ENCODE results near the gene SMARCC1. TPM values are rescaled to one million over a fixed set of nuclear protein-coding genes. Genes with fewer than 3 reads are reported as not detected.
"Not testable (repeated sequence)": the region's sequence is repeated elsewhere in the genome, so short reads cannot be mapped to it uniquely, and the experiment has no call there.

SMARCC1 gene
- total RNA-seq, 2 experiments from 2014 or later: 82.5 to 84.5 TPM

DNA sequence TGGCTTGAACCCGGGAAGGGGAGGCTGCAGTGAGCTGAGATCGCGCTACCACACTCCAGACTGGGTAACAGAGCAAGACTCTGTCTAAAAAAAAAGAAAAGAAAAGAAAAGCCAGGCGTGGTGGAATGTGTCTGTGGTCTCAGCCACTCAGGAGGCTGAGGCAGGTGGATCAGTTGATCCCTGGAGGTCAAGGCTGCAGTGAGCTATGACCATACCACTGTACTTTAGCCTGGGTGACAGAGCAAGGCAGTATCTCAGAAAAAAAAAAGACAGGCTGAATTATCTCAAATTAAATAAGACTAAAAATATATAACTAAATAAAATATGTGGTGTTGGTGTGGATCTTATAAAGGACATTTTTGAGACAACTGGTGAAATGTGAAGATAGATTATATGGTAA lies 20.6 kb downstream of the SMARCC1 start:
- intact Hi-C loops (cut with micrococcal nuclease): no loop called here
- H3K27ac Mint-ChIP-seq: no peak overlapping the region
- H3K27me3 Mint-ChIP-seq (ENCODE audit: low read depth): no peaks in the 10 kb centered on the region
- peaks cover 9% of the 10 kb centered on the region for H3K4me1 Mint-ChIP-seq (ENCODE audit: low read depth)
- no peak overlapping the region for H3K4me3 Mint-ChIP-seq
- CTCF ChIA-PET: no interaction called here
- H3K36me3 Mint-ChIP-seq (ENCODE audit: low read depth): peaks cover 17% of the 10 kb centered on the region
- no peaks in the 10 kb centered on the region for H3K9me3 Mint-ChIP-seq
- no peak for DNase-seq

DNA sequence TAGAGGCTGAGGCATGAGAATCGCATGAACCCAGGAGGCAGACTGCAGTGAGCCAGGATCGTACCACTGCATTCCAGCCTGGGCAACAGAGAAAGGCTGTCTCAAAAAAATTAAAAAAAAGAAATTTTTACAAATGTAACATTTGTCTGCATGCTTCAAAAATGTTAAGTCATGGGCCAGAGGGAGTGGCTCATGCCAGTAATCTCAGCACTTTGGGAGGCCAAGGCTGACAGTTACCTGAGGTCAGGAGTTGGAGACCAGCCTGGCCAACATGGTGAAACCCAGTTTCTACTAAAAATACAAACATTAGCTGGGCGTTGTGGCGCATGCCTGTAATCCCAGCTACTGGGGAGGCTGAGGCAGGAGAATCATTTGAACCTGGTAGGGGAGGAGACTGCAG lies 21.5 kb downstream of the SMARCC1 start:
- H3K36me3 Mint-ChIP-seq (ENCODE audit: low read depth): peaks cover 17% of the 10 kb centered on the region
- H3K27ac Mint-ChIP-seq; H3K4me1 Mint-ChIP-seq (ENCODE audit: low read depth); H3K9me3 Mint-ChIP-seq; intact Hi-C loops (cut with micrococcal nuclease); H3K27me3 Mint-ChIP-seq (ENCODE audit: low read depth); H3K4me3 Mint-ChIP-seq; DNase-seq: not testable (repeated sequence)
- CTCF ChIA-PET: interaction anchor here (0.6 kb wide), 1 partner anchor 10 kb away, joined by 5 read pairs; no protein-coding TSS in a partner anchor

DNA sequence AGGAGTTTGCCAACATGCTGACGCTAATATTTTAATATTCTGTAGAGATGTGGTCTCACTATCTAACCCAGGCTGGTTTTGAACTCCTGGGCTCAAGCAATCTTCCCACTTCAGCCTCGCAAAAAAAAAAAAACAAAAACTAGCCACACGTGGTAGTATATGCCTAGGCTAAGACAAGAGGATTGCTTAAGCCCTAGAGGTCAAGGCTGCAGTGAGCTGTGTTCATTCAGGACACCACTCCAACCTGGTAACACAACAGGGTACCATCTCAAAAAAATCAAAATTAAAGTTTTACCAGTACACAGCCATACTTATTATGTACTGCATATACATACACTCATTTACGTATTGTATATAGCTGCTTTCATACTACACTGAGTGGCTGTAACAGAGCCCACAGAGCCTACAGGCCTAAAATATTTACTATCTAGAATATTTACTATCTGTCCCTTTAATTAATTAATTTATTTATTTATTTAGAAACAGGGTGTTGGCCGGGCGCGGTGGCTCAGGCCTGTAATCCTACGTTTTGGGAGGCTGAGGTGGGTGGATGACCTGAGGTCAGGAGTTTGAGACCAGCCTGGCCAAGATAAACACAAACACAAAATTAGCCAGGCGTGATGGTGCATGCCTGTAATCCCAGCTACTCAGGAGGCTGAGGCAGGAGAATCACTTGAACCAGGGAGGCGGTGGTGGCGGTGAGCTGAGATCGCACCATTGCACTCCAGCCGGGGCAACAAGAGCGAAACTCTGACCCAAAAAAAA lies 23.2 kb downstream of the SMARCC1 start:
- intact Hi-C loops (cut with micrococcal nuclease): no loop called here
- Mint-ChIP-seq H3K4me1 (ENCODE audit: low read depth) (peaks cover 9% of the 10 kb centered on the region), H3K27me3 (ENCODE audit: low read depth) (no peaks in the 10 kb centered on the region), H3K9me3 (no peaks in the 10 kb centered on the region), H3K27ac (no peak overlapping the region), H3K4me3 (no peak overlapping the region), H3K36me3 (ENCODE audit: low read depth) (peaks cover 14% of the 10 kb centered on the region)
- DNase-seq: no peak
- CTCF ChIA-PET: interaction anchor here (1.0 kb wide), 1 partner anchor 35 kb away, joined by 3 read pairs; no protein-coding TSS in a partner anchor

DNA sequence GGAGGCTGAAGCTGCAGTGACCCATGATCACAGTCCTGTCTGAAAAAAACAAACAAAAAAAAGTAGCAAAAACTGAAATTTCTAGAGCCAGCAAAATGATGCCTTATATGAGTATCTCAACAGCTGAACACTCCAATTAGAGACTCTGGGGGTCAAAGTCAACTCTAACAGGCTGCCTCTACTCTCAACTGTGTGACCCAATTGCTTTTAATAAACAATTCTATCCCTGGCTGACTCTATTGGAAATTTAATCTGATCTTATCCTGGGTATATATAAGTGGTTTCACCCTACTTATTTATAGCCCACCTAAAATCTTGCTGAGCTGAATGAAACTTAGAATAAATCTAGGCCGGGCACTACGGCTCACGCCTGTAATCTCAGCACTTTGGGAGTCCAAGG lies 29.0 kb downstream of the SMARCC1 start:
- Mint-ChIP-seq H3K4me3 (no peak overlapping the region), H3K9me3 (no peaks in the 10 kb centered on the region), H3K27ac (no peak overlapping the region), H3K27me3 (ENCODE audit: low read depth) (no peaks in the 10 kb centered on the region), H3K36me3 (ENCODE audit: low read depth) (peaks cover 17% of the 10 kb centered on the region), H3K4me1 (ENCODE audit: low read depth) (no peaks in the 10 kb centered on the region)
- no peak for DNase-seq
- intact Hi-C loops (cut with micrococcal nuclease): no loop called here
- CTCF ChIA-PET: no interaction called here

DNA sequence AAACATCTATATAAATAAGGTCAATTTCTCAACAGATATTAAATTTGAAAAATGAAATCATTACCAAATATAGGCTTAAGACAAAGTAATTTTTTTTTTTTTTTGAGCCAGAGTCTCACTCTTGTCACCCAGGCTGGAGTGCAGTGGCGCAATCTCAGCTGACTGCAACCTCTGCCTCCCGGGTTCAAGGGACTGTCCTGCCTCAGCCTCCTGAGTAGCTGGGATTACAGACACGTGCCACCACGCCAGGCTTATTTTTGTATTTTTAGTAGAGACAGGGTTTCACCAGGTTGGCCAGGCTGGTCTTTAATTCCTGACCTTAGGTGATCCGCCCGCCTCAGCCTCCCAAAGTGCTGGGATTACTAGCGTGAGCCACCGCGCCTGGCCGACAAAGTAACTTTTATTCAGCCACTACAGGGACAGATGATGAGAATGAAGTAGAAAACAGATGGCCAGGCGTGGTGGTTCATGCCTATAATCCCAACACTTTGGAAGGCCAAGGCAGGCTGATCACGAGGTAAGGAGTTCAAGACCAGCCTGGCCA lies 30.8 kb downstream of the SMARCC1 start:
- CTCF ChIA-PET: interaction anchor here (0.6 kb wide), 1 partner anchor 9 kb away, joined by 5 read pairs; no protein-coding TSS in a partner anchor
- not testable (repeated sequence) for H3K27ac Mint-ChIP-seq, H3K9me3 Mint-ChIP-seq

GRCh38 chr3:47747558-47747957 lies 34.1 kb downstream of the SMARCC1 start:
- H3K27ac Mint-ChIP-seq: no peak overlapping the region
- peaks cover 18% of the 10 kb centered on the region for H3K36me3 Mint-ChIP-seq (ENCODE audit: low read depth)
- no peak for DNase-seq
- no peaks in the 10 kb centered on the region for H3K9me3 Mint-ChIP-seq
- CTCF ChIA-PET: no interaction called here
- intact Hi-C loops (cut with micrococcal nuclease): no loop called here
- H3K4me3 Mint-ChIP-seq: no peak overlapping the region
- no peaks in the 10 kb centered on the region for H3K4me1 Mint-ChIP-seq (ENCODE audit: low read depth)
- H3K27me3 Mint-ChIP-seq (ENCODE audit: low read depth): no peaks in the 10 kb centered on the region

More for the DNA sequence above, 30.8 kb downstream of the SMARCC1 start:
- H3K27me3 Mint-ChIP-seq (ENCODE audit: low read depth); DNase-seq; intact Hi-C loops (cut with micrococcal nuclease); H3K4me3 Mint-ChIP-seq; H3K4me1 Mint-ChIP-seq (ENCODE audit: low read depth): not testable (repeated sequence)
- H3K36me3 Mint-ChIP-seq (ENCODE audit: low read depth): peaks cover 11% of the 10 kb centered on the region

- peaks cover 7% of the 10 kb centered on the region for H3K4me1 Mint-ChIP-seq (ENCODE audit: low read depth)
- CTCF ChIA-PET: interaction anchor here (0.6 kb wide), 2 partner anchors 50 to 160 kb away, joined by 3 read pairs; no protein-coding TSS in a partner anchor
- H3K27me3 Mint-ChIP-seq (ENCODE audit: low read depth): no peaks in the 10 kb centered on the region
- peaks cover 22% of the 10 kb centered on the region for H3K36me3 Mint-ChIP-seq (ENCODE audit: low read depth)
- H3K27ac Mint-ChIP-seq: no peak overlapping the region
- intact Hi-C loops (cut with micrococcal nuclease): no loop called here
- no peak overlapping the region for H3K4me3 Mint-ChIP-seq
- H3K9me3 Mint-ChIP-seq: no peaks in the 10 kb centered on the region
- no peak for DNase-seq
These were observed 35.4 kb downstream of the SMARCC1 start for GRCh38 chr3:47746264-47746663.

- no peak overlapping the region for H3K27ac Mint-ChIP-seq
- H3K4me3 Mint-ChIP-seq: no peak overlapping the region
- H3K36me3 Mint-ChIP-seq (ENCODE audit: low read depth): peaks cover 16% of the 10 kb centered on the region
- peaks cover 15% of the 10 kb centered on the region for H3K4me1 Mint-ChIP-seq (ENCODE audit: low read depth)
- intact Hi-C loops (cut with micrococcal nuclease): no loop called here
- H3K9me3 Mint-ChIP-seq: no peaks in the 10 kb centered on the region
- no peak for DNase-seq
- CTCF ChIA-PET: no interaction called here
- H3K27me3 Mint-ChIP-seq (ENCODE audit: low read depth): no peaks in the 10 kb centered on the region
These were observed 37.8 kb downstream of the SMARCC1 start for GRCh38 chr3:47743855-47744254.

GRCh38 chr3:47743352-47743751 lies 38.3 kb downstream of the SMARCC1 start:
- peaks cover 16% of the 10 kb centered on the region for H3K4me1 Mint-ChIP-seq (ENCODE audit: low read depth)
- H3K27ac Mint-ChIP-seq; intact Hi-C loops (cut with micrococcal nuclease); H3K4me3 Mint-ChIP-seq; H3K27me3 Mint-ChIP-seq (ENCODE audit: low read depth); CTCF ChIA-PET; H3K9me3 Mint-ChIP-seq; DNase-seq: not testable (repeated sequence)
- H3K36me3 Mint-ChIP-seq (ENCODE audit: low read depth): peaks cover 13% of the 10 kb centered on the region

- DNase-seq: no peak
- intact Hi-C loops (cut with micrococcal nuclease): no loop called here
- H3K36me3 Mint-ChIP-seq (ENCODE audit: low read depth): peaks cover 14% of the 10 kb centered on the region
- no peak overlapping the region for H3K4me3 Mint-ChIP-seq
- H3K4me1 Mint-ChIP-seq (ENCODE audit: low read depth): peaks cover 16% of the 10 kb centered on the region
- H3K9me3 Mint-ChIP-seq: no peaks in the 10 kb centered on the region
- H3K27me3 Mint-ChIP-seq (ENCODE audit: low read depth): no peaks in the 10 kb centered on the region
- no peak overlapping the region for H3K27ac Mint-ChIP-seq
- CTCF ChIA-PET: interaction anchor here (0.6 to 0.8 kb wide), 2 partner anchors 75 to 847 kb away, joined by 3 read pairs; no protein-coding TSS in a partner anchor
These were observed 39.8 kb downstream of the SMARCC1 start for GRCh38 chr3:47741925-47742324.

GRCh38 chr3:47732143-47732542 lies 49.5 kb downstream of the SMARCC1 start:
- peaks cover 33% of the 10 kb centered on the region for H3K36me3 Mint-ChIP-seq (ENCODE audit: low read depth)
- intact Hi-C loops (cut with micrococcal nuclease): no loop called here
- peaks cover 2% of the 10 kb centered on the region for H3K4me1 Mint-ChIP-seq (ENCODE audit: low read depth)
- H3K4me3 Mint-ChIP-seq: no peak overlapping the region
- H3K27me3 Mint-ChIP-seq (ENCODE audit: low read depth): no peaks in the 10 kb centered on the region
- no peak overlapping the region for H3K27ac Mint-ChIP-seq
- CTCF ChIA-PET: interaction anchor here (0.5 to 0.7 kb wide), 2 partner anchors 419 to 1131 kb away, joined by 3 to 5 read pairs; no protein-coding TSS in a partner anchor
- no peaks in the 10 kb centered on the region for H3K9me3 Mint-ChIP-seq
- no peak for DNase-seq

GRCh38 chr3:47731061-47731460 lies 50.6 kb downstream of the SMARCC1 start:
- CTCF ChIA-PET: no interaction called here
- DNase-seq: no peak
- H3K4me1 Mint-ChIP-seq (ENCODE audit: low read depth): peaks cover 2% of the 10 kb centered on the region
- intact Hi-C loops (cut with micrococcal nuclease): no loop called here
- no peaks in the 10 kb centered on the region for H3K9me3 Mint-ChIP-seq
- peaks cover 36% of the 10 kb centered on the region for H3K36me3 Mint-ChIP-seq (ENCODE audit: low read depth)
- no peak overlapping the region for H3K27ac Mint-ChIP-seq
- H3K4me3 Mint-ChIP-seq: no peak overlapping the region
- no peaks in the 10 kb centered on the region for H3K27me3 Mint-ChIP-seq (ENCODE audit: low read depth)

DNA sequence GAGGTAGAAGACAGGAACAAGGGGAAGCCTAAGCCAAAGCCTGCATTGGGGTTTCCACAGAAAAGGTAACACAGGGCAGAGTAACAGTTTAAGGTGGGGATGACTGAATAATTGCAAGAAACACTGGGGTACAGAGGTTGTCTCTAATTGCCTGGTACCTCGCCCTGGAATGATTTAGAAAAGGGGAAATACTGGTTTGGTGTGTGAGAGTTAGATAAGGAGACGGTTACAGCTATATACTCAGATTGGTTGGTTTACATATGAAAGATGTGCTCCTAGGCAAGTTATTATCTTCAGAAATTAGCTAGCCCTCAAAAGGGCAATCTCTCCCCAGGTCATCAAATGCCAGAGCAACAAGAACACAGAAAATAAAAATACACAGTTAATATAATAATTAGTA lies 58.8 kb downstream of the SMARCC1 start:
- CTCF ChIA-PET: interaction anchor here (1.0 kb wide), 1 partner anchor 28 kb away, joined by 3 read pairs; no protein-coding TSS in a partner anchor
- H3K27me3 Mint-ChIP-seq (ENCODE audit: low read depth): no peaks in the 10 kb centered on the region
- H3K36me3 Mint-ChIP-seq (ENCODE audit: low read depth): peaks cover 19% of the 10 kb centered on the region
- H3K4me1 Mint-ChIP-seq (ENCODE audit: low read depth): peaks cover 8% of the 10 kb centered on the region
- no peak overlapping the region for H3K4me3 Mint-ChIP-seq
- H3K27ac Mint-ChIP-seq: no peak overlapping the region
- no peak for DNase-seq
- intact Hi-C loops (cut with micrococcal nuclease): no loop called here
- no peaks in the 10 kb centered on the region for H3K9me3 Mint-ChIP-seq

Data from activated naive CD4-positive, alpha-beta T cell treated with anti-CD3 and anti-CD28 coated beads for 36 hours (primary cell).